Naive B cell (primary cell): Measurements from ENCODE around the gene ARL16. TPM values are rescaled to one million over a fixed set of nuclear protein-coding genes. Genes with fewer than 3 reads are reported as not detected.

Experiments
- ATAC-seq, 2 donors: fragments of 150-1000 bp; cut with Tn5 transposase; 2 replicates each; pipeline ENCODE4 v1.10.0; 2021; ENCODE audit warnings: low read depth in 2 of 2, mild to moderate bottlenecking in 2 of 2, moderate library complexity in 2 of 2
- DNase-seq: peaks from one replicate; pipeline ENCODE4 v3.0.0; 2022
- H3K27ac Mint-ChIP-seq, 6 donors: one replicate each; pipeline ENCODE4 v1.8.0; 2020 to 2022; ENCODE audit warnings: mild to moderate bottlenecking in 6 of 6, mixed read lengths in 6 of 6, moderate library complexity in 5 of 6, inconsistent platforms in 2 of 6
- H3K27me3 Mint-ChIP-seq, 3 donors: one replicate each; pipeline ENCODE4 v1.8.0; 2021 to 2022; ENCODE audit warnings: mixed read lengths in 3 of 3, mild to moderate bottlenecking in 1 of 3
- H3K36me3 Mint-ChIP-seq, 2 donors: one replicate each; pipeline ENCODE4 v1.8.0; 2020 to 2022; ENCODE audit warnings: mixed read lengths in 2 of 2, inconsistent platforms in 1 of 2, mild to moderate bottlenecking in 1 of 2
- H3K4me1 Mint-ChIP-seq, 3 donors: one replicate each; pipeline ENCODE4 v1.8.0; 2020 to 2022; ENCODE audit warnings: mixed read lengths in 3 of 3, inconsistent platforms in 1 of 3, mild to moderate bottlenecking in 1 of 3, moderate library complexity in 1 of 3
- H3K4me3 Mint-ChIP-seq, 8 donors: one replicate each; pipeline ENCODE4 v1.8.0; 2020 to 2022; ENCODE audit warnings: mild to moderate bottlenecking in 8 of 8, mixed read lengths in 8 of 8, moderate library complexity in 8 of 8, inconsistent platforms in 2 of 8
- H3K9me3 Mint-ChIP-seq, 7 donors: one replicate each; pipeline ENCODE4 v1.8.0; 2020 to 2022; ENCODE audit warnings: mixed read lengths in 7 of 7, mild to moderate bottlenecking in 5 of 7, inconsistent platforms in 2 of 7, moderate library complexity in 1 of 7
- polyA plus RNA-seq, 6 donors: library from polyadenylated mRNA; unstranded; fragments of 300-500 nt; fragmentation: Illumina TruSeq; gene quantifications; one replicate each; pipeline ENCODE4 v1.2.3, GENCODE V29; 2021; ENCODE audit warnings: low read depth in 6 of 6

The ARL16 gene
- polyA plus RNA-seq, result 100 to 1,000 TPM in 1 of 6 donors, 10 to 100 TPM in 5; 32.8 to 101 (median 37.6) TPM

GRCh38 chr17:81683584-81684441, at the start of gene ARL16, which contains the start of gene HGS:
TSS of gene ARL16 (minus strand) at chr17:81683797. CDS start at chr17:81683753, 44 bp downstream.
TSS of gene HGS (plus strand) at chr17:81684011. CDS start at chr17:81684067, 56 bp downstream.
- ATAC-seq (peak; percentile 97), DNase-seq (peak; percentile 98)
- H3K9me3 Mint-ChIP-seq, result no peaks in the 10 kb centered on the region
- peaks cover 31 to 49% (median 34%) of the 10 kb centered on the region in 3 donors for H3K4me1 Mint-ChIP-seq
- peak within 1 kb of the TSS; percentile 88 to 98 (median 92) for H3K27ac Mint-ChIP-seq
- H3K4me3 Mint-ChIP-seq, result peak within 1 kb of the TSS; percentile 90 to 99 (median 97)
- no peaks in the 10 kb centered on the region for H3K27me3 Mint-ChIP-seq
- H3K36me3 Mint-ChIP-seq, result peaks cover 0 to 7% of the 10 kb centered on the region in 2 donors

GRCh38 chr17:81727324-81728031, 43.9 kb upstream of the ARL16 start:
- Mint-ChIP-seq H3K9me3 (peaks cover 0 to 2% (median 0%) of the 10 kb centered on the region in 7 donors), H3K27me3 (peaks cover 15 to 42% (median 22%) of the 10 kb centered on the region in 3 donors), H3K4me3 (no peak overlapping the region), H3K27ac (no peak overlapping the region), H3K4me1 (no peaks in the 10 kb centered on the region), H3K36me3 (no peaks in the 10 kb centered on the region)
- no peak for DNase-seq
- no peak for ATAC-seq

GRCh38 chr17:81726004-81726403, 42.4 kb upstream of the ARL16 start:
- Mint-ChIP-seq H3K27me3 (peaks cover 8 to 28% (median 19%) of the 10 kb centered on the region in 3 donors), H3K9me3 (peaks cover 0 to 2% (median 0%) of the 10 kb centered on the region in 7 donors), H3K27ac (peak overlapping the region in 1 of 6 donors; percentile 66), H3K36me3 (no peaks in the 10 kb centered on the region), H3K4me1 (no peaks in the 10 kb centered on the region), H3K4me3 (no peak overlapping the region)
- ATAC-seq (no peak), DNase-seq (no peak)

DNA sequence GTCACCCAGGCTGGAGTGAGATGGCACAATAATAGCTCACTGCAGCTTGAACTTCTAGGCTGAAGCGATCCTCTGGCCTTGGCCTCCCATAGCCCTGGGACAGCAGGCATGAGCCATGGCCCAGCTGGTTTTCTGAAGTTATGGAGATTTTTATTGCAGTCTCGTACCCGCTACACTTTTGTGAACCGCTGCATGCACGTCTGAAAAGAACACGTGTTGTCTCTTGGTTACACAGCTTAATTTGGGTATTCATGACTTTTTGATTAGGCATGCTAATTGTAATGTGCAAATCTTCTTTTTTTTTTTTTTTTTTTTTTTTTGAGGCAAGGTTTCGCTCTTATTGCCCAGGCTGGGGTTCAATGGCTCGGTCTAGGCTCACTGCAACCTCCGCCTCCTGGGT, 41.8 kb upstream of the ARL16 start:
- Mint-ChIP-seq H3K9me3 (peaks cover 0 to 2% (median 0%) of the 10 kb centered on the region in 7 donors), H3K27ac (no peak overlapping the region), H3K4me3 (no peak overlapping the region), H3K36me3 (no peaks in the 10 kb centered on the region), H3K27me3 (peaks cover 8 to 25% (median 16%) of the 10 kb centered on the region in 3 donors), H3K4me1 (no peaks in the 10 kb centered on the region)
- DNase-seq (no peak), ATAC-seq (no peak)

DNA sequence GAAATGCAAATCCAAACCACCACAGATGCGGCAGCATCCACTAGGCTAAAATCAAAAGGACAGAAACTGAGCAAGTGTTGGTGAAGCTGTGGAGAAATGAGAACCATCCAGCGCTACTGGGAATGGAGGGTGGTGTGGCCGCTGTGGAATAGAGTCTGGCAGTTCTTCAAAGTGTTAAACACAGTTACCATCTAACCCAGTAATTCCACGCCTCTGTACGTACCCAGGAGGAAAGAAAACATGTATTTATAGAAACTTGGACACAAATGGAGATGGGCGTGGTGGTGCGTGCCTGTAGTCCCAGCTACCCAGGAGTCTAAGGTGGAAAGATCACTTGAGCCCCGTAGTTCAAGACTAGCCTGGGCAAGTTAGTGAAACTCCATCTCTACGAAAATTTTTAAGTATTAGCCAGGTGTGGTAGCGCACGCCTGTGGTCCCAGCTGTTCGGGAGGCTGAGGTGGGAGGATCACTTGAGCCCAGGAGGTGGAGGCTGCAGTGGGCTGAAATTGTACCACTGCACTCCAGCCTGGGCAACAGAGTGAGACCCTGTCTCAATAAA, 40.1 kb upstream of the ARL16 start:
- no peak overlapping the region for H3K4me3 Mint-ChIP-seq
- peaks cover 8 to 19% (median 16%) of the 10 kb centered on the region in 3 donors for H3K27me3 Mint-ChIP-seq
- no peaks in the 10 kb centered on the region for H3K4me1 Mint-ChIP-seq
- peaks cover 0 to 2% (median 0%) of the 10 kb centered on the region in 7 donors for H3K9me3 Mint-ChIP-seq
- DNase-seq (no peak), ATAC-seq (no peak)
- no peak overlapping the region for H3K27ac Mint-ChIP-seq
- no peaks in the 10 kb centered on the region for H3K36me3 Mint-ChIP-seq

GRCh38 chr17:81722184-81723120, 38.9 kb upstream of the ARL16 start:
- Mint-ChIP-seq H3K27me3 (peaks cover 8 to 19% (median 15%) of the 10 kb centered on the region in 3 donors), H3K4me1 (no peaks in the 10 kb centered on the region), H3K9me3 (peaks cover 0 to 2% (median 0%) of the 10 kb centered on the region in 7 donors), H3K27ac (no peak overlapping the region), H3K36me3 (no peaks in the 10 kb centered on the region), H3K4me3 (no peak overlapping the region)
- no peak for ATAC-seq
- DNase-seq, result no peak

GRCh38 chr17:81720267-81721071, 36.9 kb upstream of the ARL16 start:
- Mint-ChIP-seq H3K4me3 (no peak overlapping the region), H3K9me3 (no peaks in the 10 kb centered on the region), H3K4me1 (no peaks in the 10 kb centered on the region), H3K36me3 (no peaks in the 10 kb centered on the region), H3K27me3 (peaks cover 8 to 14% (median 8%) of the 10 kb centered on the region in 3 donors), H3K27ac (no peak overlapping the region)
- ATAC-seq (no peak), DNase-seq (no peak)

DNA sequence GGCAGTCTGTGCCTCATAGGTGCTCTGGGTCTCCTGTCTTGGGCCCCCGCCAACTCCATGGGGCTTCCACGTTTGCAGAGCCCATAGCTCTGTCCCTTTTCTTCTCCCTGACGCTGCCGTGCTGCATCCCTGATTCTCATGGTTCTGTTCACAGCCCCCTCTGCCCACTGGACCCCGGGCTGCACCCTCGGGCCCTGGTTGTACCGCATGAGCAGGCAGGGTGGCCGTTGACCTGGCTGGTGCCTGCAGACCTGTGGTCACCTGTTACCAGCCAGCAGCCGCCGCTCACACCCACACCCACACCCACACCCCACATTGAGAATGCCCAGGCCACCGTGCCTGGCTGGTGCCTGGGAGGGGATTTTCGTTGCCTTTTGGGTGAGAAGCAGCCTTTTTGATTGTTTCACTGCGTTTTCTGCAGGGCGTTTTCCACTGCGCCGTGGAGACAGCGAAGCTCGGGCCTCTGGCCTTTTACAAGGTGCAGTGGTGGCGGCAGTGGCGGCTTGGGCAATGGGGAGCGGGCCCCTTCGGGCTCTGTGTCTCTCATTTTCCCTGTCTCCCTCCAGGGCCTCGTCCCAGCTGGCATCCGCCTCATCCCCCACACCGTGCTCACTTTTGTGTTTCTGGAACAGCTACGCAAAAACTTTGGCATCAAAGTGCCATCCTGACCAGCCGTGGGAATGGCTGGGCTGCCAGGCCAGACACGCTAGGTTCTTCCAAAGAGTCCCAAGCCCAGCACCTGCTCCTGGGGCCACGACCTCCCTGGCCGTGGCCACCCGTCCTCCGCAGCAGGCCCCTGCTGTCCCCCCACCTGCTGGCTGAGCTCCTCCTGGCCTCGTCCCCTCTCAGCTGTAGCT, 36.0 kb upstream of the ARL16 start:
- H3K27ac Mint-ChIP-seq, result peak overlapping the region in 1 of 6 donors; percentile 81
- no peaks in the 10 kb centered on the region for H3K4me1 Mint-ChIP-seq
- H3K36me3 Mint-ChIP-seq, result no peaks in the 10 kb centered on the region
- ATAC-seq (no peak), DNase-seq (no peak)
- no peaks in the 10 kb centered on the region for H3K9me3 Mint-ChIP-seq
- peaks cover 8 to 14% (median 8%) of the 10 kb centered on the region in 3 donors for H3K27me3 Mint-ChIP-seq
- H3K4me3 Mint-ChIP-seq, result peak overlapping the region in 1 of 8 donors; percentile 36

GRCh38 chr17:81717766-81718089, 34.1 kb upstream of the ARL16 start:
- H3K36me3 Mint-ChIP-seq, result no peaks in the 10 kb centered on the region
- ATAC-seq (no peak), DNase-seq (no peak)
- H3K9me3 Mint-ChIP-seq, result no peaks in the 10 kb centered on the region
- H3K4me1 Mint-ChIP-seq, result peaks cover 2 to 4% (median 3%) of the 10 kb centered on the region in 3 donors
- no peaks in the 10 kb centered on the region for H3K27me3 Mint-ChIP-seq
- no peak overlapping the region for H3K4me3 Mint-ChIP-seq
- no peak overlapping the region for H3K27ac Mint-ChIP-seq

DNA sequence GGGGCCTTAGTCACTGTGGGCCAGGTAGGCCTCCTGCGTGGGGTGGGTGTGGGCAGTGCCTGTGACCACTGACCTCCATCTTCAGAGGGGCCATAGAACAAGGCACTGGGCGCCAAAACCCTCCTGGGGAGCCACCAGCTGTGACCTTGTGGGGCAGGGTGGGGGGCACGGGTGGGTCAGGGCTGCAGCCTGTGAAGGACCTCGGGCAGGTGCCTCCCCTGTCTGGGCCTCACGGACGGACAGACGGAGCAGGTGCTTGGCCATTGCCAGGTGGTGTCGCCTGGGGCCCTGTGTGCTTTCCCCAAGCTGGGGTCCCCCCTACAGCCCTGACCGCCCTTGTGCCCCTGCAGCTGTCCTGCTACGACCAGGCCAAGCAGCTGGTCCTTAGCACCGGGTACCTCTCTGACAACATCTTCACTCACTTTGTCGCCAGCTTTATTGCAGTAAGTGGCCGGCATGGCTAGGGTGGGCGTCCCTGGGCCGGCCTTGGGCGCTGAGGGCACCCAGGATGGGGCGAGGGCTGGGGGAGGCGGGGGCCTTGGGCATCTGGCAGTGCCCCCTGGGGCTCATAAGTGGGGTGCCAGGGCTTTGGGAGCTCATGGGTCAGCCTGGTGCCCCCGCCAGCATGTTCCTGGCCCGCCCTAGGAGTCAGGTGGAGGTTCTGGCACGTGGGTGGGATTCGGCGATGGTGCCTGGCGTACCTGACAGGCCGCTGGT, 33.6 kb upstream of the ARL16 start:
- Mint-ChIP-seq H3K27me3 (no peaks in the 10 kb centered on the region), H3K4me1 (peaks cover 4 to 6% (median 5%) of the 10 kb centered on the region in 3 donors), H3K36me3 (no peaks in the 10 kb centered on the region), H3K4me3 (no peak overlapping the region), H3K9me3 (no peaks in the 10 kb centered on the region), H3K27ac (no peak overlapping the region)
- ATAC-seq (no peak), DNase-seq (no peak)

DNA sequence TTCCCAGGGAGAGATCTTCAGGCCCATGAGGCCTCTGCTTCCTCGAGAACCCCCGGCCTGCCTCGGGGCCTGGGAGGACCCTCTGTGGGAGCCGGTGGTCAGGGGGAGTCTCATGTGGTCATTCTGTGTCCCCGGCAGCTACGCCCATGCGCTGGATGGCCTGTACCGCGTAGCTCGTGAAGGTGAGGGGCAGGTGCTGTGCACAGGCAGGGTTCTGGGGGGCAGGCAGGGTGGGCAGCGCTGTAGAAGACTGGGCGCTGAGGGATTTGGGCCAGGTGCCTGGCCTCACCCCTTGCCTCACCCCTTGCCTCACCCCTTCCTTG, 33.0 kb upstream of the ARL16 start:
- Mint-ChIP-seq H3K4me1 (peaks cover 4 to 7% (median 6%) of the 10 kb centered on the region in 3 donors), H3K27ac (no peak overlapping the region), H3K4me3 (no peak overlapping the region), H3K36me3 (no peaks in the 10 kb centered on the region), H3K9me3 (no peaks in the 10 kb centered on the region), H3K27me3 (no peaks in the 10 kb centered on the region)
- ATAC-seq, result no peak
- DNase-seq, result no peak
